ENCODE results near the gene ZNF215. TPM values are rescaled to one million over a fixed set of nuclear protein-coding genes. Genes with fewer than 3 reads are reported as not detected.

ZNF215 gene
- total and polyA plus RNA-seq, 2 donors (not counting 1 experiment from before 2014, with no cell fraction given), result 0.85 to 2.8 TPM

- ChIA-PET POLR2A (no interaction called here), CTCF (no interaction called here)
- DNase-seq (no peak), ATAC-seq (ENCODE audit: low read depth) (no peak)
- no peak overlapping the region for H3K9ac ChIP-seq (ENCODE audit: low read length)
- H3K9me3 Mint-ChIP-seq (ENCODE audit: insufficient read depth), result no peaks in the 10 kb centered on the region
- no peaks in the 10 kb centered on the region for H3K9me3 ChIP-seq (ENCODE audit: control extremely low read depth in 1 of 3, control insufficient read depth in 2 of 3, insufficient read depth in 1 of 3, low read length in 2 of 3)
- H3K4me1 ChIP-seq (ENCODE audit: control insufficient read depth in 2 of 2, insufficient read depth in 2 of 2, low read length in 2 of 2), result no peaks in the 10 kb centered on the region
- H3K4me2 ChIP-seq (replicated peaks; ENCODE audit: low read depth, low read length, poor library complexity, severe bottlenecking), result no peak overlapping the region
- H3K36me3 ChIP-seq (replicated peaks in 1 of 2; ENCODE audit: control extremely low read depth in 1 of 2, control insufficient read depth in 1 of 2, extremely low read depth in 1 of 2, insufficient read depth in 2 of 2, low read length in 1 of 2), result no peaks in the 10 kb centered on the region
- no peaks in the 10 kb centered on the region for H3K4me1 Mint-ChIP-seq
- intact Hi-C loops (cut with micrococcal nuclease), result no loop called here
- no peaks in the 10 kb centered on the region for H3K27me3 ChIP-seq (replicated peaks in 1 of 4; ENCODE audit: control extremely low read depth in 1 of 4, control insufficient read depth in 3 of 4, insufficient read depth in 4 of 4, low read length in 3 of 4)
- no peaks in the 10 kb centered on the region for H4K20me1 ChIP-seq (ENCODE audit: control insufficient read depth, insufficient read depth, low read length, poor library complexity, severe bottlenecking)
- no peaks in the 10 kb centered on the region for H3K27me3 Mint-ChIP-seq
- no peak overlapping the region for H3K27ac Mint-ChIP-seq
- no peak overlapping the region for H3K4me3 Mint-ChIP-seq
- TF ChIP-seq EZH2 (IDR thresholded peaks at IDR 0.05; ENCODE audit: borderline replicate concordance, insufficient read depth, low read depth, low read length, poor library complexity, severe bottlenecking), result no peak
- TF ChIP-seq, protein P1, sequence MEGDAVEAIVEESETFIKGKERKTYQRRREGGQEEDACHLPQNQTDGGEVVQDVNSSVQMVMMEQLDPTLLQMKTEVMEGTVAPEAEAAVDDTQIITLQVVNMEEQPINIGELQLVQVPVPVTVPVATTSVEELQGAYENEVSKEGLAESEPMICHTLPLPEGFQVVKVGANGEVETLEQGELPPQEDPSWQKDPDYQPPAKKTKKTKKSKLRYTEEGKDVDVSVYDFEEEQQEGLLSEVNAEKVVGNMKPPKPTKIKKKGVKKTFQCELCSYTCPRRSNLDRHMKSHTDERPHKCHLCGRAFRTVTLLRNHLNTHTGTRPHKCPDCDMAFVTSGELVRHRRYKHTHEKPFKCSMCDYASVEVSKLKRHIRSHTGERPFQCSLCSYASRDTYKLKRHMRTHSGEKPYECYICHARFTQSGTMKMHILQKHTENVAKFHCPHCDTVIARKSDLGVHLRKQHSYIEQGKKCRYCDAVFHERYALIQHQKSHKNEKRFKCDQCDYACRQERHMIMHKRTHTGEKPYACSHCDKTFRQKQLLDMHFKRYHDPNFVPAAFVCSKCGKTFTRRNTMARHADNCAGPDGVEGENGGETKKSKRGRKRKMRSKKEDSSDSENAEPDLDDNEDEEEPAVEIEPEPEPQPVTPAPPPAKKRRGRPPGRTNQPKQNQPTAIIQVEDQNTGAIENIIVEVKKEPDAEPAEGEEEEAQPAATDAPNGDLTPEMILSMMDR (IDR thresholded peaks at IDR 0.05), result no peak
- H3K27ac ChIP-seq (ENCODE audit: low read length in 2 of 2), result no peak overlapping the region
- no peak overlapping the region for H2AFZ ChIP-seq (ENCODE audit: insufficient read depth, low read depth, low read length, poor library complexity, severe bottlenecking)
- H3K79me2 ChIP-seq (ENCODE audit: control insufficient read depth, insufficient read depth, low read length), result no peaks in the 10 kb centered on the region
- H3K4me3 ChIP-seq (ENCODE audit: control extremely low read depth in 1 of 5, extremely low read depth in 1 of 5, insufficient read depth in 1 of 5, low read depth in 2 of 5, low read length in 4 of 5), result no peak overlapping the region
Measured at GRCh38 chr11:6995703-6996102, 69.5 kb downstream of the ZNF215 start.

- peaks cover 0 to 4% (median 0%) of the 10 kb centered on the region in 4 experiments for H3K27me3 ChIP-seq (replicated peaks in 1 of 4; ENCODE audit: control extremely low read depth in 1 of 4, control insufficient read depth in 3 of 4, insufficient read depth in 4 of 4, low read length in 3 of 4)
- H3K4me1 ChIP-seq (ENCODE audit: control insufficient read depth in 2 of 2, insufficient read depth in 2 of 2, low read length in 2 of 2), result no peaks in the 10 kb centered on the region
- H3K9me3 Mint-ChIP-seq (ENCODE audit: insufficient read depth), result no peaks in the 10 kb centered on the region
- no peak overlapping the region for H3K4me2 ChIP-seq (replicated peaks; ENCODE audit: low read depth, low read length, poor library complexity, severe bottlenecking)
- no peak for ATAC-seq (ENCODE audit: low read depth)
- no peak for DNase-seq
- H3K36me3 ChIP-seq (replicated peaks in 1 of 2; ENCODE audit: control extremely low read depth in 1 of 2, control insufficient read depth in 1 of 2, extremely low read depth in 1 of 2, insufficient read depth in 2 of 2, low read length in 1 of 2), result no peaks in the 10 kb centered on the region
- H3K4me1 Mint-ChIP-seq, result no peaks in the 10 kb centered on the region
- no peaks in the 10 kb centered on the region for H3K27me3 Mint-ChIP-seq
- ChIA-PET CTCF (no interaction called here), POLR2A (no interaction called here)
- TF ChIP-seq, protein P1 (IDR thresholded peaks at IDR 0.05), result no peak
- no peak for TF ChIP-seq EZH2 (IDR thresholded peaks at IDR 0.05; ENCODE audit: borderline replicate concordance, insufficient read depth, low read depth, low read length, poor library complexity, severe bottlenecking)
- H3K79me2 ChIP-seq (ENCODE audit: control insufficient read depth, insufficient read depth, low read length), result no peaks in the 10 kb centered on the region
- H3K4me3 Mint-ChIP-seq, result no peak overlapping the region
- intact Hi-C loops (cut with micrococcal nuclease), result no loop called here
- no peaks in the 10 kb centered on the region for H3K9me3 ChIP-seq (ENCODE audit: control extremely low read depth in 1 of 3, control insufficient read depth in 2 of 3, insufficient read depth in 1 of 3, low read length in 2 of 3)
- H3K27ac ChIP-seq (ENCODE audit: low read length in 2 of 2), result no peak overlapping the region
- no peak overlapping the region for H2AFZ ChIP-seq (ENCODE audit: insufficient read depth, low read depth, low read length, poor library complexity, severe bottlenecking)
- H4K20me1 ChIP-seq (ENCODE audit: control insufficient read depth, insufficient read depth, low read length, poor library complexity, severe bottlenecking), result no peaks in the 10 kb centered on the region
- 80% methylated on average over 2 of the region's 3 CpGs for WGBS (ENCODE audit: insufficient coverage)
- no peak overlapping the region for H3K4me3 ChIP-seq (ENCODE audit: control extremely low read depth in 1 of 5, extremely low read depth in 1 of 5, insufficient read depth in 1 of 5, low read depth in 2 of 5, low read length in 4 of 5)
- no peak overlapping the region for H3K27ac Mint-ChIP-seq
- H3K9ac ChIP-seq (ENCODE audit: low read length), result no peak overlapping the region
Measured at GRCh38 chr11:7004482-7004881, 78.3 kb downstream of the ZNF215 start.

Other genes starting within 250 kb of the ZNF215 start
- 18.2 and 23.1 TPM in 2 replicates for gene MRPL17, start 243.1 kb upstream of the ZNF215 start, total RNA-seq
- 4.8 and 9.9 TPM in 2 replicates for gene MRPL17, start 243.1 kb upstream of the ZNF215 start, polyA plus RNA-seq
- gene OR2AG2, start 154.4 kb upstream of the ZNF215 start, total RNA-seq, result 0.27 TPM in 1 of 2 replicates, not detected in the other
- not detected in 2 replicates for gene OR2AG2, start 154.4 kb upstream of the ZNF215 start, polyA plus RNA-seq
- gene OR2AG1, start 143.4 kb upstream of the ZNF215 start, total RNA-seq, result not detected in 2 replicates
- not detected in 2 replicates for gene OR2AG1, start 143.4 kb upstream of the ZNF215 start, polyA plus RNA-seq
- 0.10 and 0.12 TPM in 2 replicates for gene OR6A2, start 126.7 kb upstream of the ZNF215 start, total RNA-seq
- gene OR6A2, start 126.7 kb upstream of the ZNF215 start, polyA plus RNA-seq, result not detected in 2 replicates
- gene OR10A5, start 80.7 kb upstream of the ZNF215 start, total RNA-seq, result not detected in 2 replicates
- not detected in 2 replicates for gene OR10A5, start 80.7 kb upstream of the ZNF215 start, polyA plus RNA-seq
- gene OR10A2, start 63.4 kb upstream of the ZNF215 start, total RNA-seq, result not detected in 2 replicates
- gene OR10A2, start 63.4 kb upstream of the ZNF215 start, polyA plus RNA-seq, result not detected in 2 replicates
- not detected in 2 replicates for gene OR10A4, start 49.8 kb upstream of the ZNF215 start, total RNA-seq
- gene OR10A4, start 49.8 kb upstream of the ZNF215 start, polyA plus RNA-seq, result not detected in 2 replicates
- not detected in 2 replicates for gene OR2D2, start 33.9 kb upstream of the ZNF215 start, total RNA-seq
- not detected in 2 replicates for gene OR2D2, start 33.9 kb upstream of the ZNF215 start, polyA plus RNA-seq
- gene OR2D3, start 5.4 kb upstream of the ZNF215 start, total RNA-seq, result not detected in 2 replicates
- gene OR2D3, start 5.4 kb upstream of the ZNF215 start, polyA plus RNA-seq, result not detected in 2 replicates
- not detected in 2 replicates for gene ZNF214, start 93.9 kb downstream of the ZNF215 start, total RNA-seq
- gene ZNF214, start 93.9 kb downstream of the ZNF215 start, polyA plus RNA-seq, result not detected in 2 replicates
- 0.07 TPM in 1 of 2 replicates, not detected in the other for gene NLRP14, start 94.1 kb downstream of the ZNF215 start, total RNA-seq
- gene NLRP14, start 94.1 kb downstream of the ZNF215 start, polyA plus RNA-seq, result 0.04 TPM in 1 of 2 replicates, not detected in the other
- gene RBMXL2, start 162.6 kb downstream of the ZNF215 start, total RNA-seq, result not detected in 2 replicates
- not detected in 2 replicates for gene RBMXL2, start 162.6 kb downstream of the ZNF215 start, polyA plus RNA-seq